ENCODE data around the gene CRYBG1. TPM values are rescaled to one million over a fixed set of nuclear protein-coding genes. Genes with fewer than 3 reads are reported as not detected.

CRYBG1 gene
- total and polyA plus RNA-seq, 2 of the 4 experiments (the other 2 are of a cell fraction), result 0.38 to 1.1 TPM

DNA sequence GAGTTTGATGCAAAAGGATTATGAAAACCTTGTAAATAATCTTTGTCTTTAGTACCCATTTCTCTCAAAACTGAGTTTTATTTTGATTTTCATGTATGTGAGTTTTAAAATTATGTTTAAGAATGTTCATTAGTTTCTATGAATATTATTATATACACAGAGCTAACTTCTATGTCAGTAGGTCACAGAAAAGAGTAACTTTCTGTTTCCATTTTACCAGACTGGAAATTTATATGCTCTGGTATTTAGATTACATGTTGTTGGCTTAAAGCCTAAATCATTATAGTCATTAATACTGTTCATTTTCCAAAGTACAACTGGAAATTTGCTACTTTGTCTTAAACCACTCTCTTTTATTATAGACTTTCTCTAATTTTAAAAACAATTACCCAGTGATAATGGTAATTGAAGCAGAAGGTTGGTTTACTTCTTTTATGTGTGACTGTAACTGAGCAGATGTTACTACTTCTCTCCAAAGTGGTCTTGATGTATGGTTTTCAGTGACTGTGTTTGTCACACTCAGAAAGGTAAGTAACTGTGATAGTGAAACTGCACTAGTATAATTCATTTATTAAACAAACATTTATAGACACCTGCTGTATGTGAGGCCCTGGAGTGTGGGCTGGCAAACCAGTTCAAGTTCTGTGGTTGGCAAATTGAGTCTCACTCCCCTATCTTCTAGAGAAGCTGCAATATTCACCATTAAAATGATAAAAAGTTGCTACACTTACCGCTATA lies 13.2 kb downstream of the CRYBG1 start:
- Histone ChIP-seq H3K23ac (ENCODE audit: low read depth, low read length) (no peak overlapping the region), H2AK5ac (ENCODE audit: low read depth, low read length) (no peak overlapping the region), H3K27me3 (ENCODE audit: control insufficient read depth, insufficient read depth, low read length) (peaks cover 12% of the 10 kb centered on the region), H2BK5ac (ENCODE audit: low read depth, low read length, poor library complexity, severe bottlenecking) (no peak overlapping the region), H3K56ac (ENCODE audit: extremely low read depth, insufficient read depth, low read length) (no peak overlapping the region), H2BK20ac (ENCODE audit: low read depth, low read length) (no peak overlapping the region), H3K9ac (ENCODE audit: low read depth, low read length) (no peak overlapping the region), H3K18ac (ENCODE audit: low read depth, low read length) (no peak overlapping the region), H3K14ac (replicated peaks; ENCODE audit: low read depth, low read length) (no peak overlapping the region), H4K91ac (ENCODE audit: insufficient read depth, low read depth, low read length) (no peak overlapping the region), H3K4ac (ENCODE audit: low read depth, low read length) (no peak overlapping the region), H3K36me3 (ENCODE audit: control insufficient read depth, insufficient read depth, low read length) (no peaks in the 10 kb centered on the region), H4K20me1 (ENCODE audit: insufficient read depth, low read length) (no peaks in the 10 kb centered on the region), H3K27ac (ENCODE audit: insufficient read depth, low read length) (no peak overlapping the region), H3K4me1 (ENCODE audit: control insufficient read depth, insufficient read depth, low read length) (no peaks in the 10 kb centered on the region), H3K9me3 (ENCODE audit: control insufficient read depth, insufficient read depth, low read length) (no peaks in the 10 kb centered on the region), H2AK9ac (replicated peaks; ENCODE audit: low read depth, low read length, poor library complexity) (no peak overlapping the region), H4K5ac (ENCODE audit: low read depth, low read length) (no peak overlapping the region), H4K8ac (ENCODE audit: low read depth in 2 of 2, low read length in 2 of 2) (no peak overlapping the region), H3K4me2 (ENCODE audit: low read depth, low read length) (no peak overlapping the region), H2BK15ac (ENCODE audit: low read depth, low read length) (no peak overlapping the region), H2AFZ (replicated peaks; ENCODE audit: low read length, poor library complexity) (no peak overlapping the region), H3K79me1 (ENCODE audit: low read depth in 1 of 2, low read length in 2 of 2) (no peaks in the 10 kb centered on the region), H3K4me3 (ENCODE audit: insufficient read depth, low read depth, low read length) (no peak overlapping the region), H2BK120ac (ENCODE audit: low read depth, low read length) (no peak overlapping the region), H3K9me1 (ENCODE audit: insufficient read depth, low read length) (no peaks in the 10 kb centered on the region)
- ATAC-seq (ENCODE audit: low read depth) (no peak), DNase-seq (no peak)
- TF ChIP-seq, protein P1, sequence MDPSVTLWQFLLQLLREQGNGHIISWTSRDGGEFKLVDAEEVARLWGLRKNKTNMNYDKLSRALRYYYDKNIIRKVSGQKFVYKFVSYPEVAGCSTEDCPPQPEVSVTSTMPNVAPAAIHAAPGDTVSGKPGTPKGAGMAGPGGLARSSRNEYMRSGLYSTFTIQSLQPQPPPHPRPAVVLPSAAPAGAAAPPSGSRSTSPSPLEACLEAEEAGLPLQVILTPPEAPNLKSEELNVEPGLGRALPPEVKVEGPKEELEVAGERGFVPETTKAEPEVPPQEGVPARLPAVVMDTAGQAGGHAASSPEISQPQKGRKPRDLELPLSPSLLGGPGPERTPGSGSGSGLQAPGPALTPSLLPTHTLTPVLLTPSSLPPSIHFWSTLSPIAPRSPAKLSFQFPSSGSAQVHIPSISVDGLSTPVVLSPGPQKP (IDR thresholded peaks at IDR 0.05; ENCODE audit: borderline replicate concordance, low read depth, low read length), result no peak
- TF ChIP-seq SMC3 (IDR thresholded peaks at IDR 0.05; ENCODE audit: low read depth, low read length) (no peak), FOS (IDR thresholded peaks at IDR 0.05; ENCODE audit: low read depth, low read length) (no peak), MAFK (IDR thresholded peaks at IDR 0.05; ENCODE audit: low read depth, low read length) (no peak), POLR2A (IDR thresholded peaks at IDR 0.05; ENCODE audit: low read depth, low read length) (no peak), CHD1 (IDR thresholded peaks at IDR 0.05; ENCODE audit: low read depth, low read length) (no peak), CEBPB (IDR thresholded peaks at IDR 0.05; ENCODE audit: low read depth, low read length) (no peak), RAD21 (IDR thresholded peaks at IDR 0.05; ENCODE audit: low read length) (no peak), BHLHE40 (IDR thresholded peaks at IDR 0.05; ENCODE audit: low read depth, low read length) (no peak), RFX5 (IDR thresholded peaks at IDR 0.05; ENCODE audit: low read depth, low read length) (no peak), MXI1 (IDR thresholded peaks at IDR 0.05; ENCODE audit: borderline replicate concordance, low read depth, low read length) (no peak), MAZ (IDR thresholded peaks at IDR 0.05; ENCODE audit: borderline replicate concordance, low read depth, low read length) (no peak), NFE2L2 (IDR thresholded peaks at IDR 0.05; ENCODE audit: low read depth, low read length) (no peak), RCOR1 (IDR thresholded peaks at IDR 0.05; ENCODE audit: insufficient replicate concordance, low read length) (no peak)
- TF ChIP-seq, protein P2, sequence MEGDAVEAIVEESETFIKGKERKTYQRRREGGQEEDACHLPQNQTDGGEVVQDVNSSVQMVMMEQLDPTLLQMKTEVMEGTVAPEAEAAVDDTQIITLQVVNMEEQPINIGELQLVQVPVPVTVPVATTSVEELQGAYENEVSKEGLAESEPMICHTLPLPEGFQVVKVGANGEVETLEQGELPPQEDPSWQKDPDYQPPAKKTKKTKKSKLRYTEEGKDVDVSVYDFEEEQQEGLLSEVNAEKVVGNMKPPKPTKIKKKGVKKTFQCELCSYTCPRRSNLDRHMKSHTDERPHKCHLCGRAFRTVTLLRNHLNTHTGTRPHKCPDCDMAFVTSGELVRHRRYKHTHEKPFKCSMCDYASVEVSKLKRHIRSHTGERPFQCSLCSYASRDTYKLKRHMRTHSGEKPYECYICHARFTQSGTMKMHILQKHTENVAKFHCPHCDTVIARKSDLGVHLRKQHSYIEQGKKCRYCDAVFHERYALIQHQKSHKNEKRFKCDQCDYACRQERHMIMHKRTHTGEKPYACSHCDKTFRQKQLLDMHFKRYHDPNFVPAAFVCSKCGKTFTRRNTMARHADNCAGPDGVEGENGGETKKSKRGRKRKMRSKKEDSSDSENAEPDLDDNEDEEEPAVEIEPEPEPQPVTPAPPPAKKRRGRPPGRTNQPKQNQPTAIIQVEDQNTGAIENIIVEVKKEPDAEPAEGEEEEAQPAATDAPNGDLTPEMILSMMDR (conservative IDR thresholded peaks at IDR 0.05; ENCODE audit: low read depth, low read length), result no peak
- TF ChIP-seq, protein P3, sequence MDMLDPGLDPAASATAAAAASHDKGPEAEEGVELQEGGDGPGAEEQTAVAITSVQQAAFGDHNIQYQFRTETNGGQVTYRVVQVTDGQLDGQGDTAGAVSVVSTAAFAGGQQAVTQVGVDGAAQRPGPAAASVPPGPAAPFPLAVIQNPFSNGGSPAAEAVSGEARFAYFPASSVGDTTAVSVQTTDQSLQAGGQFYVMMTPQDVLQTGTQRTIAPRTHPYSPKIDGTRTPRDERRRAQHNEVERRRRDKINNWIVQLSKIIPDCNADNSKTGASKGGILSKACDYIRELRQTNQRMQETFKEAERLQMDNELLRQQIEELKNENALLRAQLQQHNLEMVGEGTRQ (IDR thresholded peaks at IDR 0.05; ENCODE audit: low read depth, low read length), result no peak
- ChIA-PET POLR2A (ENCODE audit: unreplicated experiment) (no interaction called here), CTCF (no interaction called here)
- in situ Hi-C loops (cut with MboI; ENCODE audit: low sequenced_read_pairs), result no loop called here
- WGBS, 2 experiments (ENCODE audit: extremely low coverage in 2 of 2, insufficient read length in 1 of 2), result no CpG with 5 or more reads among the region's 1 CpG
- no TSS peak for BruUV-seq (replicated peaks)
- intact Hi-C loops (cut with micrococcal nuclease), result no loop called here
- dilution Hi-C loops (cut with HindIII; ENCODE audit: low sequenced_read_pairs, unreplicated experiment), result no loop called here

Measured in IMR-90 (cell line).